GM21390 (cell line): Measurements from ENCODE around the gene MIEN1.
"Not testable (repeated sequence)": the region's sequence is repeated elsewhere in the genome, so short reads cannot be mapped to it uniquely, and the experiment has no call there.

Experiments used
- ATAC-seq: cut with Tn5 transposase; IDR thresholded peaks from one replicate; pipeline ENCODE4 v1.9.1; 2021; ENCODE audit not compliant: unreplicated experiment

The MIEN1 gene

DNA sequence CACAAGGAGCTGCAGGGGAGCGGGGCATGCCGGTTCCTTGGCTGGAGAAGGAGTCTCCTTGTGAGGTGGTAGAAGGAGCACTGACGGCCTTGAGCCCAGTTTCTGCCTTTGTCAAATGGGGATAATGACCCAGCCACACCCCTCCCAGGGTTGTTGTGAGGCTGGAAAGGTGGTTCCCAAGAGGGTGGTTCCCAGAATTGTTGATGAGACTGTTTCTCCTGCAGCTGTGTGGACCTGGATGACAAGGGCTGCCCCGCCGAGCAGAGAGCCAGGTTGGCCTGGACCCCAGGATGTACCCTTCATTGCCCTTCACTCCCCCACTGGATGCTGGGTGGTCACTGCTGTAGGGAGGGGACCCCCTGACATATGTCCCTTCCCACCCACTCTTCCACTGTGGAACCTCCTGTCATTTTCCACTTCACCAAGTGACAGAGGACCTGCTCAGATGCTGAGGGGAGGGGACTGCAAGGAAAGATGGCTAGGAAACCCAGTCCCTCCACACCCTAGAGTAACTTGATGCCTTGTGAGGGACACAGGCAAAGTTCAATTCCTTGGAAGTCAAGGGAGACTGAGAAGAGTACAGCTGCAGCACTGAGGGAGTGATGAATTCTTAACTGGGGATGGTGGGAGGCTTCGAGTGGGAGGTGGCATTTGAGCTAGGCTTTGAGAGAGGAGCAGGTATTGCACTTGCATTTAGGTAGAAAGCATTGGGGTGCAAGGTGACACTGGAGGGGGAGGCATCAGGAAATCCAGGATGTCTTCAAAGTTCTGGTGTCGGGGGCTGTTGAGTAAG, 10.6 kb downstream of the MIEN1 start:
- ATAC-seq: no peak

DNA sequence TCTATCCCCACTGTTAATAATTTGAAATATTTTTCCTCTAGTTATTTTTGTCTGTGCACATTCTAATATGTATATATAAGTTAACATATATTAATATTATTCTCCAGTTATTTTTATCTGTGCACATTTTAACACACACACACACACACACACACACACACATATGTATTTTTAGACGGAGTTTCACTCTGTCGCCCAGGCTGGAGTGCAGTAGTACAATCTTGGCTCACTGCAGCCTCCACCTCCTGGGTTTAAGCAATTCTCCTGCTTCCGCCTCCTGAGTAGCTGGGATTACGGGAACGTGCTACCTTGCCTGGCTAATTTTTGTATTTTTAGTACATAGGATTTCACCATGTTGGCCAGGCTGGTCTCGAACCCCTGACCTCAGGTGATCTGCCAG, 12.7 kb downstream of the MIEN1 start:
- ATAC-seq: no peak

DNA sequence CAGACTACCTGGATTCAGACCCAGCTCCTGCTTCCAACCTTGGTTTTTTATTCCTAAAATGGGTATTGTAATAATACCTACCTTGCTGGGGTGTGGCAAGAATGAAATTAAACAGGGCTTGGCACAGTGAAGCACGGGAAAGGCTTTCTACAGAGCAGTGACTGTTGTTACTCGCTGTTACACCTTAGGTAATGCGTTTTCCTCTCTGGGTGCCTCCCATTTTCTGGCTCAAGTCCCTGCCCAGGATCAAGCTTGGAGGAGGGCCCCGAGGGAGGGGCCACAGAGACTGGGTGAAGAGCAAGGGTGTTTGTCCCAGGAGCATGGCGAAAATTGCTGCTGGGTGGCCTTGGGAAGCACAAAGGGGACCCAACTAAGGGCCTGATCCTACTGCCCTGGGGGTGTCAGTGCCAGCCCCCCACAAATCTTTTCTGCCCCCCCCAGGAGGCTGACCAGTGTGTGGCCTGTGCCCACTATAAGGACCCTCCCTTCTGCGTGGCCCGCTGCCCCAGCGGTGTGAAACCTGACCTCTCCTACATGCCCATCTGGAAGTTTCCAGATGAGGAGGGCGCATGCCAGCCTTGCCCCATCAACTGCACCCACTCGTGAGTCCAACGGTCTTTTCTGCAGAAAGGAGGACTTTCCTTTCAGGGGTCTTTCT, 13.3 kb downstream of the MIEN1 start:
- no peak for ATAC-seq

- no peak for ATAC-seq
Measured at GRCh38 chr17:39716073-39716818, 14.1 kb downstream of the MIEN1 start.

DNA sequence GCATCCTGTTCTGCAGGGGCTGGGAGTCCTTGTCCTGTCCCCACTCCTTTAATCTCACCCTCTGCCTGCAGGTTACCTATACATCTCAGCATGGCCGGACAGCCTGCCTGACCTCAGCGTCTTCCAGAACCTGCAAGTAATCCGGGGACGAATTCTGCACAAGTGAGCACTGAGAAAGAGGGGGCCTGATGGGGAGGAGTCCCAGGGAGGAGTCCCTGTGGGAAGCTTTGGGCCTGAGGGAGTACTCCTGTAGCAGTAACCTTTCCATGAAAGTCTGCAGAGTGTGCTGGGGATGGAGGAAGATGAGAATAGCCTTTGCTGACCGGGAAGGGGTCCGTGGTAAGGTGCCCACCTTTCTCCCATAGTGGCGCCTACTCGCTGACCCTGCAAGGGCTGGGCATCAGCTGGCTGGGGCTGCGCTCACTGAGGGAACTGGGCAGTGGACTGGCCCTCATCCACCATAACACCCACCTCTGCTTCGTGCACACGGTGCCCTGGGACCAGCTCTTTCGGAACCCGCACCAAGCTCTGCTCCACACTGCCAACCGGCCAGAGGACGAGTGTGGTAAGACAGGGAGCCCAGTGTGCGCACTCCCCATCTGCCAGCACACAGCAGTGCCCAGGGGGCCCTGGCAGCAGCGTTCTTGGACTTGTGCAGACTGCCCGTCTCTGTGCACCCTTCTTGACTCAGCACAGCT, 14.8 kb downstream of the MIEN1 start:
- ATAC-seq: no peak

DNA sequence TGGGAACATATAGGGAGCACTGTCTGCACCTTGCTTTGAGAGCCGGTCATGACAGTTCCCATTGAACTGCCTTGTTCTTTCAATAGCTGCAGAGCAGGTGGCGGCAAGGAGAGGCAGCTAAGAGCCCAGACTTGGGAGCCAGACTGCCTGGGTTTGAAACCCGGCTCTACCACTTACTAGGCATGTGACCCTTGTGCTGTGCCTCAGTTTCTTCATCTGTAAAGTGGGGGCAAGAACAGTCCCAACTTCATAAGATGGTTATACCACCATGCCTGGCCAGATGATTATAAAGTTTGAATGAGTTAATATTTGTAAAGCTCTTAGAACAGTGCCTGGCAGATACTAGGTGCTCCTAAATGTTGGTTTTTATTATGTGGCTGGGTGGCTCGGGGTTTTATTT, 16.1 kb downstream of the MIEN1 start:
- no peak for ATAC-seq

DNA sequence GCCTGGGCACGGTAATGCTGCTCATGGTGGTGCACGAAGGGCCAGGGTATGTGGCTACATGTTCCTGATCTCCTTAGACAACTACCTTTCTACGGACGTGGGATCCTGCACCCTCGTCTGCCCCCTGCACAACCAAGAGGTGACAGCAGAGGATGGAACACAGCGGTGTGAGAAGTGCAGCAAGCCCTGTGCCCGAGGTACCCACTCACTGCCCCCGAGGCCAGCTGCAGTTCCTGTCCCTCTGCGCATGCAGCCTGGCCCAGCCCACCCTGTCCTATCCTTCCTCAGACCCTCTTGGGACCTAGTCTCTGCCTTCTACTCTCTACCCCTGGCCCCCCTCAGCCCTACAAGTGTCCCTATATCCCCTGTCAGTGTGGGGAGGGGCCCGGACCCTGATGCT, 18.5 kb downstream of the MIEN1 start:
- no peak for ATAC-seq

DNA sequence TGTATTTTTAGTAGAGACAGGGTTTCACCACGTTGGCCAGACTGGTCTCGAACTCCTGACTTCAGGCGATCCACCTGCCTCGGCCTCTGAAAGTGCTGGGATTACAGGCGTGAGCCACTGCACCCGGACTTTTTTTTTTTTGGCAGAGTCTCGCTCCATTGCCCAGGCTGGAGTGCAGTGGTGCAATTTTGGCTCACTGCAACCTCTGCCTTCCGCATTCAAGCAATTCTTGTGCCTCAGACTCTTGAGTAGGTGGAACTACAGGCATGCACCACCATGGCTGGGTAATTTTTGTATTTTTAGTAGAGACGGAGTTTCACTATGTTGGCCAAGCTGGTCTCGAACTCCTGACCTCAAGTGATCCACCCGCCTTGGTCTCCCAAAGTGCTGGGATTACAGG, 19.3 kb downstream of the MIEN1 start:
- ATAC-seq: not testable (repeated sequence)

GRCh38 chr17:39709998-39710964, 20.1 kb downstream of the MIEN1 start:
- no peak for ATAC-seq

GRCh38 chr17:39709319-39709997, 20.9 kb downstream of the MIEN1 start:
- no peak for ATAC-seq

- no peak for ATAC-seq
Measured at GRCh38 chr17:39706921-39707337, 23.4 kb downstream of the MIEN1 start.

DNA sequence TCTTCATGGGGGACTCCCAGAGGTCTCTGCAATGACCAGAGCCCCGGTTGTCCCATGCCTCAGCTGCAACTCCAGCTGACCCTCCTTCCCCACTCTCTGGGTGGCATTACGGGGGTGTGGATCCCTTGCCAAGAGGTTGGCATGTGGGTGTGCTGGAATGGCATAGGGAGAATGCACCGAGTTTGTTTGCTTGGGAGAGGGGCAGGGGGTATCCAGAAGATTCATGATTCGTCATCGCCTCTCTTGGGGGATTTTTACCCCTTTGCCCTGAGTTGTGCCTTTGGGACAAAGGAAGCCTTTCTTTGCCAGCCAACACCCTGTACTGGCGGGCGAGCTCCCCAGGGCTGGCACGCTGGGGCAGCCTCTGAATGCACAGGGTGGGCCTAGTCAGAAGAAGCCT, 23.9 kb downstream of the MIEN1 start:
- no peak for ATAC-seq

DNA sequence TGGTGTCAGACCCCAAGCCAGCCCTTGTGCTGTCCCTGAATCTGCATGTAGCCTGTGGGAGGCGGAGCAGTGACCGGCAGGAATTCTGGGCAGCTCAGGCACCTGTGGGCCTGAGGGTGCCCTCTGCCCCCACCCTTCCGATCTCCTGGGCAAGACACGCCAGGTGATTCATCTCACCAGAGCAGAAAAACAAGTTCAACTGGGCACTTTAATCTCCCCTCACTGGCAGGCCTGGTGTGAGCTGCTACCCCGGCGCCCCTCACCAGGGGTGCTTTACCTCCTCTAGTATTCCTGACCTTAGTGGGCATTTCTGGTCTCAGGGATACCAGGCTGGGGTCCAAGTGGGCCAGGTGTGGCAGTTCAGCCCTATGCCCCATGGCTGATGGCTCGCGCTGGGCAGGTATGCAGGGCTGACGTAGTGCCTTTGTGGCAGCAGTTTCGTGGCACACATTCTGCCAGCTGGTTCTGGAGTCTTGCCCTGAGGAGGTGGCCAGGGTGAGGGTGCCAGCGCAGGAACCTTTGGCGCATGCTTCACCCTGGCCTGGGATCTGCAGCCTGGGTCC, 24.5 kb downstream of the MIEN1 start:
- no peak for ATAC-seq

- no peak for ATAC-seq
Measured at GRCh38 chr17:39704821-39705551, 25.3 kb downstream of the MIEN1 start.

DNA sequence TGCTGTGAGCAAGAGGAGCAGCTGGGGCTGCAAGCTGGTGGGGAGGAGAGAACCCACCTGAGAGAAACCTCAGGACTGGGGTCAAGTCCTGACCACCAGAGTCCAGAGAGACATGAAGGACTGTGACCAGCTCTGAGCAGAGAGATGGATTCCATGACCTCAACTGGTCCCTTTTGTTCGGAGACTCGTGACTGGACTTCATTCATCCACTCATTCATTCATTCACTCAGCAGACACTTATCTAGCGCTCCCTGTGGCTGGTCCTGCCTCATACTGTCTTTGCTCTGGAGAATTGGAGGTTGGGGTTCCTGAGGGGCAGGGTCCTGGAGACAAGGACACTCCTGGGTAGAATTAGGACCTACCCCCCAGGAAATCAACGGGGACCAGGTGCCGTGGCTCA, 26.4 kb downstream of the MIEN1 start:
- no peak for ATAC-seq

DNA sequence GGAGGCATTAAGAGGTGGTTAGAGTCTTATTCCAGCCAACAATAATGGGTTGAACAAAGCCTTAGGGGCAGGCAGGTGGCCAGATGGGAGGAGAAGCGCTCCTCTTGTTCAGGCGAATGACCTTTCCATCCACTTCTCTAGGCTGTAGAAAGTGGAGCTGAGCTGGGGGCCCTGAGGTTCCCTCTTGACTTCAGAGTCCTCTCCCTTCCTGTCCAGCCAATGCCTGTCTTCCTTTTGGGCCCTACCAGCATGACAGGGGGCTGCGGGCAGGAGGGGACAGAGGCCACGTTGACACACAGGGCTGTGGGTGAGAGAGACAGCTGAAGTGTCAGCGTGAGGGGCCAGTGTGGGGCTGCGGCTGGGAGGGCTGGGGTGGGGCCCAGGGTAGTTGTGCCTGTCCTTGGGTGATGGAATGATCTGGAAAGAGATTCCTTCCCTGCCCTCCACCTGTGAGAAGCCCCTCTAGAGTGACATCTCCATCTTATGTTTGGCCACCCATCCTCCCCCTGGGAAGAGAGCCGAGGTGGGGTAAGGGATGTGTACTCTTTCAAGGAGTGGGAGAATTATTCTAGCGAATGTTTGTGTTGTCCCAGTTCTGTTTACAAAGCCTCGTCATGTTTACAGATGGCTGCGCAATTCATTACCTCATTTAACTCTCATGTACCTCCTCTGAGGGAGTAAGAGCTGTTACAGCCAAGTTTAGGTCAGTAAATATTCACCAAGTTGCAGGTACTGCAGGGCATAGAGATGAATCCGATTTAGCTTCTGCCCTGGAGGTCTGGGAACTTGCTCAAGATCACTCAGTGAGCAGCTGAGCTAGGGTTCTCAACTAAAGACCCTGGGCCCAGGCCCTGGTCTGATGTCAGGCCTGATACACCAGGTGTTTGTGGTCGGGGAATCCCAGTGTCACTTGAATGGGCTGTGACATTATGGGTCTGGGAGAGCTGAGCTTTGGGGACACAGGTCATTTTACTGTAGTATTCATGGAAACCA, 27.1 kb downstream of the MIEN1 start:
- ATAC-seq: no peak

DNA sequence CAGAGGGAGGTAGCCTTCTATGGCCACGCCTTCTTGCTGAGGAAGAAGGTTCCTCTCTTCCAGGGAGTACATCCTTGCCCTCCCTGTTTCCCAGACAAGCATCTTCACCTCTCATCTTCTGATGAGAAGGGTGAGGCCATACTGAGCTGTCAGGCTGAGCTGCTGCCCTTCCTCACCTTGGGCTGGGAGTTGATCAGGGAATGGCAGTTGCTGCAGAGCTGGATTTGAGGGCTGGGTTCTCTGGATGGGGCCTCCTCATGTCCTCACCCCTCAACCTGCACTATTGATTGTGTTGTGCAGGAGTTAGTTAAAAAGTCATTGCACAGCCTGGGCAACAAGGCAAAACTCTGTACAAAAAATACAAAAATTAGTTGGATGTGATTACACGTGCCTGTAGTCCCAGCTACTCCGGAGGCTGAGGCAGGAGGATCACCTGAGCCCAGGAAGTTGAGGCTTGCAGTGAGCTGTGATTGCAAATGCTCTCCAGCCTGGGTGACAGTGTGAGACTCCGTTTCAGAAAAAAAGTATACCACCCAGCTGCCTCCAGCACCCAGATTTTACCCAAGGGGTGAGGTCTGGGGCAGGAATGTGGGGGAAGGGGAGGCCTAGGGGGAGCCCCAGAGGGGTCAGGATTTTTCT, 28.4 kb downstream of the MIEN1 start:
- no peak for ATAC-seq
